Keratinocyte (primary cell): Measurements from ENCODE around the gene TEAD2. TPM values are rescaled to one million over a fixed set of nuclear protein-coding genes. Genes with fewer than 3 reads are reported as not detected.

Experiments
- DNase-seq: peaks from one replicate; pipeline ENCODE4 v3.0.0-alpha.2; 2011; ENCODE audit warnings: low read depth, missing footprints, low spot score
- FAIRE-seq: peaks from 2 replicates; lab custom pipeline; 2011; peaks lifted over from hg19 to GRCh38; lab: Jason Lieb, UNC
- H2AFZ ChIP-seq: 2 replicates; pipeline ENCODE4 v1.6.0; 2012; ENCODE audit warnings: low read length, control low read depth, inconsistent platforms; ENCODE audit not compliant: control insufficient read depth
- H3K27ac ChIP-seq: 2 replicates; pipeline ENCODE4 v1.5.1; 2011; ENCODE audit warnings: low read length; ENCODE audit not compliant: control insufficient read depth, insufficient read depth
- H3K27me3 ChIP-seq: 3 replicates; pipeline ENCODE4 v1.6.0; 2011; ENCODE audit warnings: low read length; ENCODE audit not compliant: control insufficient read depth, insufficient read depth; ENCODE audit errors: extremely low read depth
- H3K36me3 ChIP-seq, 2 experiments: 2 replicates in 1 of 2; 3 replicates in 1 of 2; pipeline ENCODE4 v1.5.1; 2011; ENCODE audit warnings: low read length in 2 of 2, mild to moderate bottlenecking in 1 of 2; ENCODE audit not compliant: control insufficient read depth in 2 of 2, insufficient read depth in 2 of 2; ENCODE audit errors: extremely low read depth in 1 of 2
- H3K4me1 ChIP-seq: 3 replicates; pipeline ENCODE4 v1.5.1; 2011; ENCODE audit warnings: low read length; ENCODE audit not compliant: control insufficient read depth, insufficient read depth; ENCODE audit errors: extremely low read depth
- H3K4me2 ChIP-seq: 3 replicates; pipeline ENCODE4 v1.6.0; 2011; ENCODE audit warnings: low read depth, low read length; ENCODE audit not compliant: control insufficient read depth, insufficient read depth; ENCODE audit errors: extremely low read depth
- H3K4me3 ChIP-seq, 3 experiments: fragments of 200-600 bp in 1 of 3; sonication (generic) in 1 of 3; 2 replicates in 2 of 3; 3 replicates in 1 of 3; pipeline ENCODE4 v1.5.1; 2011 to 2016; ENCODE audit warnings: low read length in 3 of 3, mild to moderate bottlenecking in 3 of 3, control low read depth in 2 of 3, inconsistent platforms in 1 of 3, low read depth in 1 of 3, mixed read lengths in 1 of 3, mixed run types in 1 of 3, moderate library complexity in 1 of 3; ENCODE audit not compliant: control insufficient read depth in 2 of 3, insufficient read depth in 2 of 3; ENCODE audit errors: extremely low read depth in 1 of 3
- H3K79me2 ChIP-seq: 2 replicates; pipeline ENCODE4 v1.6.0; 2012; ENCODE audit warnings: low read length; ENCODE audit not compliant: control insufficient read depth, insufficient read depth
- H3K9ac ChIP-seq: 3 replicates; pipeline ENCODE4 v1.6.0; 2011; ENCODE audit warnings: low read length; ENCODE audit not compliant: control insufficient read depth, insufficient read depth; ENCODE audit errors: extremely low read depth
- H3K9me1 ChIP-seq: 3 replicates; pipeline ENCODE4 v1.6.0; 2011; ENCODE audit warnings: low read length; ENCODE audit not compliant: control insufficient read depth, insufficient read depth; ENCODE audit errors: extremely low read depth
- H3K9me3 ChIP-seq: 2 replicates; pipeline ENCODE4 v1.5.1; 2012; ENCODE audit warnings: low read depth, low read length; ENCODE audit not compliant: control insufficient read depth
- H4K20me1 ChIP-seq: 3 replicates; pipeline ENCODE4 v1.6.0; 2011; ENCODE audit warnings: low read length; ENCODE audit not compliant: control insufficient read depth, insufficient read depth; ENCODE audit errors: extremely low read depth
- CTCF ChIP-seq, 3 experiments: IDR thresholded peaks in 1 of 3; conservative IDR thresholded peaks in 1 of 3; optimal IDR thresholded peaks in 1 of 3; 2 replicates in 2 of 3; 3 replicates in 1 of 3; pipeline versions ENCODE3 to v1.5.1; 2011; ENCODE audit warnings: low read length in 3 of 3, mild to moderate bottlenecking in 3 of 3, moderate library complexity in 2 of 3, control low read depth in 1 of 3, inconsistent platforms in 1 of 3; ENCODE audit not compliant: insufficient read depth in 2 of 3; ENCODE audit errors: extremely low read depth in 1 of 3
- EZH2 ChIP-seq: IDR thresholded peaks from one replicate; pipeline ENCODE4 v1.6.1; 2012; ENCODE audit warnings: inconsistent platforms, mild to moderate bottlenecking, low read length, moderate library complexity
- dilution Hi-C: fragments of 300-500 bp; cut with MboI; formaldehyde crosslinking; loops from one replicate; pipeline ENCODE4 v1.7.0; 2020; ENCODE audit warnings: low sequenced_read_pairs; ENCODE audit not compliant: extremely low pct_ligation_motif_present
- polyA plus RNA-seq, 5 experiments: library from polyadenylated mRNA; depleted of rRNA in 3 of 5; stranded (reverse) in 3 of 5; stranded (forward) in 1 of 5; unstranded in 1 of 5; fragments of >200 nt; gene quantifications; 1 replicate in 1 of 5; 2 replicates in 3 of 5; 3 replicates in 1 of 5; pipeline versions ENCODE4 v1.2.1 to v1.2.3, GENCODE V29; 2011 to 2012; ENCODE audit warnings: missing spikeins in 2 of 5, low read depth in 1 of 5, low replicate concordance in 1 of 5

TEAD2 gene
- polyA plus RNA-seq, 1 donor (not counting 4 experiments of a cell fraction or from before 2014, with no cell fraction given), result 6.4 TPM

GRCh38 chr19:49335784-49336481 is 26.3 kb downstream of the TEAD2 start:
- Histone ChIP-seq H3K79me2 (no peaks in the 10 kb centered on the region), H4K20me1 (no peaks in the 10 kb centered on the region), H3K9me3 (no peaks in the 10 kb centered on the region), H3K4me1 (peaks cover 3% of the 10 kb centered on the region), H3K27ac (no peak overlapping the region), H3K9me1 (no peaks in the 10 kb centered on the region), H3K9ac (no peak overlapping the region), H3K4me3 (no peak overlapping the region), H3K27me3 (peaks cover 16% of the 10 kb centered on the region), H3K36me3 (peaks cover 0 to 2% of the 10 kb centered on the region in 2 experiments), H3K4me2 (no peak overlapping the region), H2AFZ (no peak overlapping the region)
- TF ChIP-seq EZH2 (no peak), CTCF (optimal IDR thresholded peaks at IDR 0.05 in 1 of 3, IDR thresholded peaks at IDR 0.05 in 1 of 3, conservative IDR thresholded peaks at IDR 0.05 in 1 of 3; ENCODE audit: extremely low read depth in 1 of 3, insufficient read depth in 2 of 3, low read length in 3 of 3) (no peak)
- no peak for FAIRE-seq
- dilution Hi-C loops, result no loop called here
- no peak for DNase-seq

GRCh38 chr19:49335071-49335783 is 27.0 kb downstream of the TEAD2 start, which contains the start of gene CD37:
CD37 (plus strand) TSS chr19:49335406; CDS start chr19:49335541, 135 bp downstream.
- TF ChIP-seq EZH2 (no peak), CTCF (optimal IDR thresholded peaks at IDR 0.05 in 1 of 3, IDR thresholded peaks at IDR 0.05 in 1 of 3, conservative IDR thresholded peaks at IDR 0.05 in 1 of 3; ENCODE audit: extremely low read depth in 1 of 3, insufficient read depth in 2 of 3, low read length in 3 of 3) (no peak)
- peaks cover 3% of the 10 kb centered on the region for H3K4me1 ChIP-seq
- no peaks in the 10 kb centered on the region for H3K9me1 ChIP-seq
- H3K79me2 ChIP-seq, result no peaks in the 10 kb centered on the region
- no peak within 1 kb of the TSS for H3K4me2 ChIP-seq
- no peaks in the 10 kb centered on the region for H3K9me3 ChIP-seq
- no peaks in the 10 kb centered on the region for H4K20me1 ChIP-seq
- H3K4me3 ChIP-seq, result no peak within 1 kb of the TSS
- dilution Hi-C loops, result no loop called here
- no peak within 1 kb of the TSS for H2AFZ ChIP-seq
- H3K36me3 ChIP-seq, result no peaks in the 10 kb centered on the region
- no peak for DNase-seq
- H3K27ac ChIP-seq, result no peak within 1 kb of the TSS
- no peak within 1 kb of the TSS for H3K9ac ChIP-seq
- no peak for FAIRE-seq
- peaks cover 16% of the 10 kb centered on the region for H3K27me3 ChIP-seq
